Astrocyte (in vitro differentiated cells and primary cell): ENCODE data around the gene PRELID3B. TPM values are rescaled to one million over a fixed set of nuclear protein-coding genes. Genes with fewer than 3 reads are reported as not detected.

ENCODE experiments used
- DNase-seq: peaks from one replicate; pipeline ENCODE4 v3.0.0-alpha.2; 2010; ENCODE audit warnings: low read depth
- FAIRE-seq: peaks from 2 replicates; lab custom pipeline; 2011; peaks lifted over from hg19 to GRCh38; lab: Jason Lieb, UNC
- H2AFZ ChIP-seq: 2 replicates; pipeline ENCODE4 v1.6.0; 2012; ENCODE audit warnings: low read depth, low read length, inconsistent platforms
- H3K27ac ChIP-seq: 2 replicates; pipeline ENCODE4 v1.5.1; 2011; ENCODE audit warnings: low read depth, low read length, inconsistent platforms
- H3K27me3 ChIP-seq: 2 replicates; pipeline ENCODE4 v1.6.0; 2011; ENCODE audit warnings: low read length, inconsistent platforms; ENCODE audit not compliant: insufficient read depth
- H3K36me3 ChIP-seq: 2 replicates; pipeline ENCODE4 v1.5.1; 2011; ENCODE audit warnings: low read length, inconsistent platforms; ENCODE audit not compliant: insufficient read depth
- H3K4me1 ChIP-seq: 2 replicates; pipeline ENCODE4 v1.5.1; 2011; ENCODE audit warnings: low read length, inconsistent platforms; ENCODE audit not compliant: insufficient read depth
- H3K4me2 ChIP-seq: 2 replicates; pipeline ENCODE4 v1.6.0; 2012; ENCODE audit warnings: low read length, inconsistent platforms
- H3K4me3 ChIP-seq: 2 replicates; pipeline ENCODE4 v1.5.1; 2011; ENCODE audit warnings: low read depth, mild to moderate bottlenecking, low read length, inconsistent platforms; ENCODE audit not compliant: insufficient read depth
- H3K79me2 ChIP-seq: 2 replicates; pipeline ENCODE4 v1.6.0; 2012; ENCODE audit warnings: mild to moderate bottlenecking, low read length, inconsistent platforms; ENCODE audit not compliant: insufficient read depth
- H3K9ac ChIP-seq: 2 replicates; pipeline ENCODE4 v1.6.0; 2012; ENCODE audit warnings: mild to moderate bottlenecking, low read length, inconsistent platforms
- H3K9me3 ChIP-seq: 2 replicates; pipeline ENCODE4 v1.5.1; 2012; ENCODE audit warnings: low read depth, mild to moderate bottlenecking, low read length, inconsistent platforms; ENCODE audit not compliant: insufficient read depth
- H4K20me1 ChIP-seq: 2 replicates; pipeline ENCODE4 v1.6.0; 2012; ENCODE audit warnings: low read length, inconsistent platforms; ENCODE audit not compliant: insufficient read depth
- H3K27ac Mint-ChIP-seq: one replicate; pipeline ENCODE4 v1.8.0; 2021; ENCODE audit warnings: mild to moderate bottlenecking, mixed read lengths; ENCODE audit not compliant: unreplicated experiment
- H3K27me3 Mint-ChIP-seq: one replicate; pipeline ENCODE4 v1.8.0; 2021; ENCODE audit warnings: low read depth, mixed read lengths; ENCODE audit not compliant: unreplicated experiment
- H3K36me3 Mint-ChIP-seq: one replicate; pipeline ENCODE4 v1.8.0; 2021; ENCODE audit warnings: low read depth, mixed read lengths; ENCODE audit not compliant: unreplicated experiment
- H3K4me1 Mint-ChIP-seq: one replicate; pipeline ENCODE4 v1.8.0; 2021; ENCODE audit warnings: low read depth, mixed read lengths; ENCODE audit not compliant: unreplicated experiment
- H3K4me3 Mint-ChIP-seq: one replicate; pipeline ENCODE4 v1.8.0; 2021; ENCODE audit warnings: mild to moderate bottlenecking, moderate library complexity, mixed read lengths; ENCODE audit not compliant: unreplicated experiment
- H3K9me3 Mint-ChIP-seq: one replicate; pipeline ENCODE4 v1.8.0; 2021; ENCODE audit warnings: mild to moderate bottlenecking, mixed read lengths; ENCODE audit not compliant: unreplicated experiment
- EZH2 ChIP-seq: IDR thresholded peaks from 2 replicates; pipeline ENCODE4 v1.6.1; 2012; ENCODE audit warnings: mild to moderate bottlenecking, low read length, inconsistent platforms; ENCODE audit not compliant: insufficient read depth
- total RNA-seq: library from RNA; stranded (reverse); gene quantifications from 2 replicates; pipeline ENCODE4 v1.2.1, GENCODE V29; 2021
- TF ChIP-seq, protein P1 (sequence below): IDR thresholded peaks from 2 replicates; pipeline ENCODE4 v1.5.1; 2011; ENCODE audit warnings: low read depth, mild to moderate bottlenecking, inconsistent platforms, low read length, moderate library complexity; ENCODE audit not compliant: insufficient read depth

PRELID3B gene
- total RNA-seq, 1 donor from 2014 or later = 68.8 TPM

DNA sequence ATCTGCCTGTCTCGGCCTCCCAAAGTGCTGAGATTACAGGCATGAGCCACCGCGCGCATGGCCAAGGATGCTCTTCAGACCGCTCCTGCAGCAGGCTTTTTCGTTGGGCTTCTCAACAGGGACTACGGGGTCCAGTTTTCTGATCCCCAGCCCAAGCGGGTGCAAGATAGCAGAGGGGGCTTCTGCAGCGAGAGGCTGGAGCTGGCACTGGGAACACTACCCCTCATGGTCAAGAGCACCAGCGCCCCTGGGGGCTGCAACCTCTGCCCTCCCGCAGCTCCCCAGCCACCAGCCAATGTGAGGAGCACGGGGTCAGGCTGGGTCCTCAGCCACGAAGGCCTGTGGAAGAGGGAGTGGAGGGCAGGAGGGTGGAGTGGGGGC, 41.5 kb downstream of the PRELID3B start:
- H3K9me3 ChIP-seq = no peaks in the 10 kb centered on the region
- FAIRE-seq (no peak), DNase-seq (no peak)
- no peak overlapping the region for H3K9ac ChIP-seq
- no peak overlapping the region for H2AFZ ChIP-seq
- no peak overlapping the region for H3K4me3 ChIP-seq
- Mint-ChIP-seq H3K27me3 (no peaks in the 10 kb centered on the region), H3K4me3 (no peak overlapping the region), H3K36me3 (peaks cover 30% of the 10 kb centered on the region), H3K27ac (no peak overlapping the region), H3K4me1 (peaks cover 10% of the 10 kb centered on the region), H3K9me3 (no peaks in the 10 kb centered on the region)
- peaks cover 11% of the 10 kb centered on the region for H3K36me3 ChIP-seq
- peaks cover 28% of the 10 kb centered on the region for H4K20me1 ChIP-seq
- no peak overlapping the region for H3K4me2 ChIP-seq
- H3K79me2 ChIP-seq = peaks cover 20% of the 10 kb centered on the region
- H3K27me3 ChIP-seq = no peaks in the 10 kb centered on the region
- TF ChIP-seq, protein P1, sequence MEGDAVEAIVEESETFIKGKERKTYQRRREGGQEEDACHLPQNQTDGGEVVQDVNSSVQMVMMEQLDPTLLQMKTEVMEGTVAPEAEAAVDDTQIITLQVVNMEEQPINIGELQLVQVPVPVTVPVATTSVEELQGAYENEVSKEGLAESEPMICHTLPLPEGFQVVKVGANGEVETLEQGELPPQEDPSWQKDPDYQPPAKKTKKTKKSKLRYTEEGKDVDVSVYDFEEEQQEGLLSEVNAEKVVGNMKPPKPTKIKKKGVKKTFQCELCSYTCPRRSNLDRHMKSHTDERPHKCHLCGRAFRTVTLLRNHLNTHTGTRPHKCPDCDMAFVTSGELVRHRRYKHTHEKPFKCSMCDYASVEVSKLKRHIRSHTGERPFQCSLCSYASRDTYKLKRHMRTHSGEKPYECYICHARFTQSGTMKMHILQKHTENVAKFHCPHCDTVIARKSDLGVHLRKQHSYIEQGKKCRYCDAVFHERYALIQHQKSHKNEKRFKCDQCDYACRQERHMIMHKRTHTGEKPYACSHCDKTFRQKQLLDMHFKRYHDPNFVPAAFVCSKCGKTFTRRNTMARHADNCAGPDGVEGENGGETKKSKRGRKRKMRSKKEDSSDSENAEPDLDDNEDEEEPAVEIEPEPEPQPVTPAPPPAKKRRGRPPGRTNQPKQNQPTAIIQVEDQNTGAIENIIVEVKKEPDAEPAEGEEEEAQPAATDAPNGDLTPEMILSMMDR = no peak
- no peak for TF ChIP-seq EZH2
- H3K4me1 ChIP-seq = peaks cover 10% of the 10 kb centered on the region
- no peak overlapping the region for H3K27ac ChIP-seq

DNA sequence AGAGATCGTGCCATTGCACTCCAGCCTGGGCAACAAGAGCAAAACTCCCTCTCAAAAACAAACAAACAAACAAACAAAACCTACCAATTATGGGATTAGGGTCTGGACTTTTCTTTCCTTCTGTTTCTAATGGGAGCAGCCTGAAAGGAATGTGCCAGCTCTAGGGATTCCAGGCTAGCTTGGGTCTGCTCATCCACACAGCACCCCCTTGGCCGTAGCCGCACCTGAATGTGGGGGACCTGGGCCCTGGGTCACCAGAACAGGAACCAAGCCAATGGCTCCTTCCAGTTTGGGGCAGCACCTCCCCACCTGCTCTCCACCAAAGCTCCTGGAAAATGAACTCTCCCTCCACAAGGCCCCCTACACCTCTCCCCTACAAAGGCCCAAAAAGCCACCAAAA, 42.3 kb downstream of the PRELID3B start:
- Histone ChIP-seq H3K4me2 (no peak overlapping the region), H3K27me3 (no peaks in the 10 kb centered on the region), H3K4me1 (peaks cover 3% of the 10 kb centered on the region), H4K20me1 (peaks cover 26% of the 10 kb centered on the region), H3K79me2 (peaks cover 13% of the 10 kb centered on the region), H3K27ac (no peak overlapping the region), H3K9me3 (no peaks in the 10 kb centered on the region), H3K4me3 (no peak overlapping the region), H2AFZ (no peak overlapping the region), H3K9ac (no peak overlapping the region), H3K36me3 (peaks cover 13% of the 10 kb centered on the region)
- Mint-ChIP-seq H3K4me1 (peaks cover 15% of the 10 kb centered on the region), H3K27ac (no peak overlapping the region), H3K4me3 (no peak overlapping the region), H3K27me3 (no peaks in the 10 kb centered on the region), H3K9me3 (no peaks in the 10 kb centered on the region), H3K36me3 (peaks cover 30% of the 10 kb centered on the region)
- FAIRE-seq (no peak), DNase-seq (no peak)
- TF ChIP-seq EZH2 = no peak
- TF ChIP-seq, protein P1 = no peak

DNA sequence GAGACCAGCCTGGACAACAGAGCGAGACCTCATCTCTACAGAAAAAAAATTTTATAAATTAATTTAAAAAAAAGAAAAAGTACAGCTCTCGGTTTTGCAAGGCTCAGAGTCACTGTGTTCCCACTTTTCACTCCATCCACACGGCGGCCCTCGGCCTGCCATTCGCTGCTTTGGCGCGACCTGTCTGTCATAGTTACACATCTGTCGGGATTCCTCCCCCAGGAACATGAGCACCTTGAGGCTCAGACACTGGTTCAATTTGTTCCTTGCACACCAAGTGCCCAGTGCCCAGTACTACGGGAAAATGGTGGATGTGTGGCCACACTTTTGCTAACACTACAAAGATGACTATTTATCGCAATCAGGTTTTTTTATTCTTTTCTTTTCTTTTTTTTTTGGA, 43.9 kb downstream of the PRELID3B start:
- no peaks in the 10 kb centered on the region for H3K4me1 ChIP-seq
- H3K9ac ChIP-seq = no peak overlapping the region
- no peak overlapping the region for H3K27ac Mint-ChIP-seq
- no peak overlapping the region for H3K4me3 Mint-ChIP-seq
- H3K4me3 ChIP-seq = no peak overlapping the region
- H4K20me1 ChIP-seq = peaks cover 12% of the 10 kb centered on the region
- H3K27me3 ChIP-seq = no peaks in the 10 kb centered on the region
- H2AFZ ChIP-seq = no peak overlapping the region
- no peaks in the 10 kb centered on the region for H3K9me3 Mint-ChIP-seq
- FAIRE-seq (no peak), DNase-seq (no peak)
- no peaks in the 10 kb centered on the region for H3K9me3 ChIP-seq
- no peaks in the 10 kb centered on the region for H3K27me3 Mint-ChIP-seq
- peaks cover 27% of the 10 kb centered on the region for H3K36me3 ChIP-seq
- H3K27ac ChIP-seq = no peak overlapping the region
- peaks cover 5% of the 10 kb centered on the region for H3K4me1 Mint-ChIP-seq
- no peak overlapping the region for H3K4me2 ChIP-seq
- H3K79me2 ChIP-seq = no peaks in the 10 kb centered on the region
- peaks cover 26% of the 10 kb centered on the region for H3K36me3 Mint-ChIP-seq
- TF ChIP-seq EZH2 = no peak
- TF ChIP-seq, protein P1 = no peak
